Naive thymus-derived CD8-positive, alpha-beta T cell (primary cell): Measurements from ENCODE around the gene CUL3. TPM values are rescaled to one million over a fixed set of nuclear protein-coding genes. Genes with fewer than 3 reads are reported as not detected.
A peak's percentile ranks its signal among the peaks of the same experiment; 100 is the strongest.

Experiments used
- ATAC-seq, 2 donors: fragments of 150-1000 bp; cut with Tn5 transposase in 1 of 2; sonication (Bioruptor Pico), chemical (Tn5 transposase) in 1 of 2; 1 replicate in 1 of 2; 2 replicates in 1 of 2; pipeline ENCODE4 v1.10.0; 2021; ENCODE audit warnings: mild to moderate bottlenecking in 2 of 2, moderate library complexity in 2 of 2
- POLR2A ChIA-PET: fragments of 350-600 bp; sonication (Branson Sonifier 250); formaldehyde crosslinking; loops from one replicate; lab custom pipeline; 2021; ENCODE audit warnings: antibody characterized with exemption; lab: Charles Lee
- DNase-seq, 10 donors: peaks; one replicate each; pipeline versions ENCODE4 v3.0.0 to v3.0.0-alpha.2; 2020 to 2022
- H3K27ac Mint-ChIP-seq, 10 donors: one replicate each; pipeline ENCODE4 v1.8.0; 2020 to 2022; ENCODE audit warnings: mild to moderate bottlenecking in 10 of 10, mixed read lengths in 10 of 10, moderate library complexity in 4 of 10, inconsistent platforms in 1 of 10
- H3K27me3 Mint-ChIP-seq, 5 donors: one replicate each; pipeline ENCODE4 v1.8.0; 2021 to 2022; ENCODE audit warnings: mixed read lengths in 5 of 5
- H3K36me3 Mint-ChIP-seq, 3 donors: one replicate each; pipeline ENCODE4 v1.8.0; 2020 to 2022; ENCODE audit warnings: mixed read lengths in 3 of 3, mild to moderate bottlenecking in 2 of 3, inconsistent platforms in 1 of 3
- H3K4me1 Mint-ChIP-seq, 4 donors: one replicate each; pipeline ENCODE4 v1.8.0; 2021 to 2022; ENCODE audit warnings: mixed read lengths in 4 of 4
- H3K4me3 Mint-ChIP-seq, 10 donors: one replicate each; pipeline ENCODE4 v1.8.0; 2020 to 2022; ENCODE audit warnings: mild to moderate bottlenecking in 10 of 10, mixed read lengths in 10 of 10, moderate library complexity in 6 of 10, inconsistent platforms in 1 of 10
- H3K9me3 Mint-ChIP-seq, 9 donors: one replicate each; pipeline ENCODE4 v1.8.0; 2020 to 2022; ENCODE audit warnings: mixed read lengths in 9 of 9, mild to moderate bottlenecking in 3 of 9, inconsistent platforms in 1 of 9, moderate library complexity in 1 of 9
- polyA plus RNA-seq, 3 donors: library from polyadenylated mRNA; unstranded; fragments of 300-500 nt; fragmentation: Illumina TruSeq; gene quantifications; one replicate each; pipeline ENCODE4 v1.2.3, GENCODE V29; 2021
- total RNA-seq, 8 experiments: library from RNA in 2 of 8; stranded (reverse) in 2 of 8; gene quantifications; one replicate each; pipeline ENCODE4 v1.2.3 and lab custom pipeline; 2021 to 2026

The CUL3 gene
- total and polyA plus RNA-seq, 5 experiments from 2014 or later = 20.0 to 96.8 (median 57.0) TPM

GRCh38 chr2:224449212-224450147 lies 135.7 kb downstream of the CUL3 start:
- POLR2A ChIA-PET = no interaction called here
- ATAC-seq (peak in 1 of 2 donors; percentile 30), DNase-seq (peak in 1 of 10 donors; percentile 7)
- no peak overlapping the region for H3K27ac Mint-ChIP-seq
- H3K4me3 Mint-ChIP-seq = no peak overlapping the region
- peaks cover 0 to 7% (median 0%) of the 10 kb centered on the region in 9 donors for H3K9me3 Mint-ChIP-seq
- H3K36me3 Mint-ChIP-seq = peaks cover 0 to 8% (median 0%) of the 10 kb centered on the region in 3 donors
- peaks cover 0 to 10% (median 6%) of the 10 kb centered on the region in 5 donors for H3K27me3 Mint-ChIP-seq
- no peaks in the 10 kb centered on the region for H3K4me1 Mint-ChIP-seq

- no peaks in the 10 kb centered on the region for H3K9me3 Mint-ChIP-seq
- no peak overlapping the region for H3K4me3 Mint-ChIP-seq
- ATAC-seq (no peak), DNase-seq (no peak)
- H3K27ac Mint-ChIP-seq = no peak overlapping the region
- POLR2A ChIA-PET = no interaction called here
- H3K4me1 Mint-ChIP-seq = peaks cover 0 to 3% (median 3%) of the 10 kb centered on the region in 4 donors
- H3K27me3 Mint-ChIP-seq = peaks cover 7 to 21% (median 19%) of the 10 kb centered on the region in 5 donors
- peaks cover 0 to 3% (median 3%) of the 10 kb centered on the region in 3 donors for H3K36me3 Mint-ChIP-seq
Measured at GRCh38 chr2:224448236-224448635, 136.9 kb downstream of the CUL3 start.

GRCh38 chr2:224444783-224445182 lies 140.4 kb downstream of the CUL3 start:
- ATAC-seq = no peak
- H3K4me1 Mint-ChIP-seq = peaks cover 11 to 18% (median 14%) of the 10 kb centered on the region in 4 donors
- POLR2A ChIA-PET = no interaction called here

GRCh38 chr2:224444021-224444420 lies 141.1 kb downstream of the CUL3 start:
- no peak for ATAC-seq
- H3K9me3 Mint-ChIP-seq = peaks cover 0 to 3% (median 0%) of the 10 kb centered on the region in 9 donors
- peaks cover 3 to 10% (median 3%) of the 10 kb centered on the region in 3 donors for H3K36me3 Mint-ChIP-seq
- peaks cover 26 to 51% (median 34%) of the 10 kb centered on the region in 5 donors for H3K27me3 Mint-ChIP-seq
- H3K27ac Mint-ChIP-seq = no peak overlapping the region
- H3K4me3 Mint-ChIP-seq = peak overlapping the region in 6 of 10 donors; percentile 30 to 79 (median 46)
- no peak for DNase-seq
- POLR2A ChIA-PET = no interaction called here
- H3K4me1 Mint-ChIP-seq = peaks cover 11 to 18% (median 14%) of the 10 kb centered on the region in 4 donors

More at GRCh38 chr2:224444783-224445182, 140.4 kb downstream of the CUL3 start:
- Mint-ChIP-seq H3K4me3 (no peak overlapping the region), H3K27ac (no peak overlapping the region), H3K36me3 (peaks cover 3 to 10% (median 3%) of the 10 kb centered on the region in 3 donors), H3K27me3 (peaks cover 25 to 51% (median 36%) of the 10 kb centered on the region in 5 donors), H3K9me3 (peaks cover 0 to 3% (median 0%) of the 10 kb centered on the region in 9 donors)
- DNase-seq = no peak

GRCh38 chr2:224442071-224442967 lies 142.8 kb downstream of the CUL3 start:
- POLR2A ChIA-PET = interaction anchor here (0.6 kb wide), 1 partner anchor 1244 kb away, joined by 3 read pairs; no protein-coding TSS in a partner anchor
- DNase-seq = peak in 2 of 10 donors; percentile 2 to 9
- peak overlapping the region in 6 of 10 donors; percentile 43 to 88 (median 62) for H3K27ac Mint-ChIP-seq
- peaks cover 29 to 51% (median 34%) of the 10 kb centered on the region in 5 donors for H3K27me3 Mint-ChIP-seq
- peaks cover 11 to 18% (median 14%) of the 10 kb centered on the region in 4 donors for H3K4me1 Mint-ChIP-seq
- ATAC-seq = peak; percentile 74 to 75
- H3K36me3 Mint-ChIP-seq = peaks cover 3 to 10% (median 3%) of the 10 kb centered on the region in 3 donors
- H3K4me3 Mint-ChIP-seq = peak overlapping the region; percentile 70 to 93 (median 80)
- peaks cover 0 to 4% (median 0%) of the 10 kb centered on the region in 9 donors for H3K9me3 Mint-ChIP-seq

- peak overlapping the region in 8 of 10 donors; percentile 59 to 93 (median 78) for H3K4me3 Mint-ChIP-seq
- ATAC-seq = no peak
Measured at GRCh38 chr2:224440988-224441387, 144.2 kb downstream of the CUL3 start.

GRCh38 chr2:224438726-224439125 lies 146.4 kb downstream of the CUL3 start:
- Mint-ChIP-seq H3K9me3 (peaks cover 0 to 4% (median 0%) of the 10 kb centered on the region in 9 donors), H3K4me1 (peaks cover 11 to 18% (median 14%) of the 10 kb centered on the region in 4 donors), H3K27ac (peak overlapping the region in 1 of 10 donors; percentile 90), H3K4me3 (no peak overlapping the region), H3K27me3 (peaks cover 26 to 38% (median 27%) of the 10 kb centered on the region in 5 donors), H3K36me3 (peaks cover 3 to 10% (median 3%) of the 10 kb centered on the region in 3 donors)
- no peak for ATAC-seq
- POLR2A ChIA-PET = no interaction called here
- DNase-seq = no peak

More at GRCh38 chr2:224440988-224441387, 144.2 kb downstream of the CUL3 start:
- H3K9me3 Mint-ChIP-seq = peaks cover 0 to 4% (median 0%) of the 10 kb centered on the region in 9 donors
- POLR2A ChIA-PET = no interaction called here
- peaks cover 3 to 10% (median 3%) of the 10 kb centered on the region in 3 donors for H3K36me3 Mint-ChIP-seq
- H3K27me3 Mint-ChIP-seq = peaks cover 29 to 51% (median 35%) of the 10 kb centered on the region in 5 donors
- H3K4me1 Mint-ChIP-seq = peaks cover 11 to 18% (median 14%) of the 10 kb centered on the region in 4 donors
- no peak for DNase-seq
- H3K27ac Mint-ChIP-seq = no peak overlapping the region

- POLR2A ChIA-PET = no interaction called here
- Mint-ChIP-seq H3K27me3 (peaks cover 14 to 26% (median 19%) of the 10 kb centered on the region in 5 donors), H3K4me1 (peaks cover 3 to 6% (median 5%) of the 10 kb centered on the region in 4 donors), H3K36me3 (peaks cover 0 to 7% (median 0%) of the 10 kb centered on the region in 3 donors), H3K4me3 (no peak overlapping the region), H3K9me3 (peaks cover 0 to 4% (median 0%) of the 10 kb centered on the region in 9 donors), H3K27ac (no peak overlapping the region)
- DNase-seq = no peak
- no peak for ATAC-seq
Measured at GRCh38 chr2:224436634-224437033, 148.5 kb downstream of the CUL3 start.

- no peak for ATAC-seq
Measured at GRCh38 chr2:224434618-224435017, 150.5 kb downstream of the CUL3 start.

GRCh38 chr2:224433442-224433841 lies 151.7 kb downstream of the CUL3 start:
- Mint-ChIP-seq H3K9me3 (peaks cover 0 to 2% (median 0%) of the 10 kb centered on the region in 9 donors), H3K36me3 (no peaks in the 10 kb centered on the region), H3K4me1 (no peaks in the 10 kb centered on the region), H3K4me3 (no peak overlapping the region), H3K27ac (no peak overlapping the region), H3K27me3 (peaks cover 4 to 20% (median 6%) of the 10 kb centered on the region in 5 donors)
- DNase-seq (no peak), ATAC-seq (no peak)
- POLR2A ChIA-PET = no interaction called here

More at GRCh38 chr2:224434618-224435017, 150.5 kb downstream of the CUL3 start:
- Mint-ChIP-seq H3K4me3 (no peak overlapping the region), H3K27me3 (peaks cover 4 to 14% (median 8%) of the 10 kb centered on the region in 5 donors), H3K4me1 (no peaks in the 10 kb centered on the region), H3K27ac (no peak overlapping the region), H3K9me3 (peaks cover 0 to 4% (median 0%) of the 10 kb centered on the region in 9 donors), H3K36me3 (no peaks in the 10 kb centered on the region)
- POLR2A ChIA-PET = no interaction called here
- DNase-seq = no peak

- POLR2A ChIA-PET = interaction anchor here (0.7 kb wide), 1 partner anchor 24 kb away, joined by 5 read pairs; no protein-coding TSS in a partner anchor
- ATAC-seq = no peak
- no peaks in the 10 kb centered on the region for H3K9me3 Mint-ChIP-seq
- H3K27ac Mint-ChIP-seq = no peak overlapping the region
- H3K27me3 Mint-ChIP-seq = peaks cover 4 to 20% (median 4%) of the 10 kb centered on the region in 5 donors
- DNase-seq = no peak
- H3K4me1 Mint-ChIP-seq = no peaks in the 10 kb centered on the region
- H3K4me3 Mint-ChIP-seq = no peak overlapping the region
- H3K36me3 Mint-ChIP-seq = no peaks in the 10 kb centered on the region
Measured at GRCh38 chr2:224432003-224432579, 153.1 kb downstream of the CUL3 start.
